GM18505 (cell line): ENCODE data around the gene PCED1B.
"Not testable (repeated sequence)": the region's sequence is repeated elsewhere in the genome, so short reads cannot be mapped to it uniquely, and the experiment has no call there.

Source experiments
- ATAC-seq: cut with Tn5 transposase; IDR thresholded peaks from one replicate; pipeline ENCODE4 v1.9.1; 2021; ENCODE audit not compliant: unreplicated experiment
- POLR2A ChIP-seq: IDR thresholded peaks from 4 replicates; pipeline ENCODE4 v1.6.1; 2011; ENCODE audit warnings: borderline replicate concordance; ENCODE audit not compliant: insufficient read depth, insufficient read length; ENCODE audit errors: extremely low read depth

PCED1B gene, protein sequence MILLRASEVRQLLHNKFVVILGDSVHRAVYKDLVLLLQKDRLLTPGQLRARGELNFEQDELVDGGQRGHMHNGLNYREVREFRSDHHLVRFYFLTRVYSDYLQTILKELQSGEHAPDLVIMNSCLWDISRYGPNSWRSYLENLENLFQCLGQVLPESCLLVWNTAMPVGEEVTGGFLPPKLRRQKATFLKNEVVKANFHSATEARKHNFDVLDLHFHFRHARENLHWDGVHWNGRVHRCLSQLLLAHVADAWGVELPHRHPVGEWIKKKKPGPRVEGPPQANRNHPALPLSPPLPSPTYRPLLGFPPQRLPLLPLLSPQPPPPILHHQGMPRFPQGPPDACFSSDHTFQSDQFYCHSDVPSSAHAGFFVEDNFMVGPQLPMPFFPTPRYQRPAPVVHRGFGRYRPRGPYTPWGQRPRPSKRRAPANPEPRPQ

DNA sequence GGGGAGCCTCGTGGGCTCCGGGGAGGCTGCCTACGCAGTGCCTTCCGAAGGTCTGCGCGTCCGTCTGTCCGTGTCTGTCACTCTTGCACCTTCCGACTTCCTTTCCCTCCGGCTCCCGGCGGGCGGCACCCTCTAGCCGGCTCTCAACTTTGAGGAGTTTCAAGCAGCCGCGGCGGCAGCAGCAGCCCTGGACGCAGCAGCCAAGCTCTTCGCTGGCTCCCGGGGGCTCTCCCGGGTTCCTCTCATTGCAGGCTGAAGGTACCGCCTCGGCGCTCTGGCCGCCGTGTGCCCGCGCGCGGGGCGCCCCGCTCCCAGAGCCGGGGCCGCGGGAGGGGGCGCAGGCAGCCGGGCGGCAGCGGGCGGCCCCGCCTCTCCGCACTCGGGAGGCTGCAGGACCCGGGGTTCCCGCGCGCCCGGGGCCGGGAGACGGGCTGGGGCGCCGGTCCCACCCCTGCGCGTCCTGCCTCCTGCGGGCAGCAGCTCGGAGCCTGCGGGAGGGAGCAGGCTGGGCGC is at the start of gene PCED1B, which contains the start of gene AMIGO2:
Gene PCED1B (plus strand): TSS at position 154 of the 513 bp plus-strand sequence. CDS start 155,443 bp downstream, outside the sequence.
Gene AMIGO2 (minus strand): TSS at position 492 of the 513 bp plus-strand sequence. CDS start 957 bp downstream, outside the sequence.
- ATAC-seq = peak; percentile 62
- no peak for TF ChIP-seq POLR2A

DNA sequence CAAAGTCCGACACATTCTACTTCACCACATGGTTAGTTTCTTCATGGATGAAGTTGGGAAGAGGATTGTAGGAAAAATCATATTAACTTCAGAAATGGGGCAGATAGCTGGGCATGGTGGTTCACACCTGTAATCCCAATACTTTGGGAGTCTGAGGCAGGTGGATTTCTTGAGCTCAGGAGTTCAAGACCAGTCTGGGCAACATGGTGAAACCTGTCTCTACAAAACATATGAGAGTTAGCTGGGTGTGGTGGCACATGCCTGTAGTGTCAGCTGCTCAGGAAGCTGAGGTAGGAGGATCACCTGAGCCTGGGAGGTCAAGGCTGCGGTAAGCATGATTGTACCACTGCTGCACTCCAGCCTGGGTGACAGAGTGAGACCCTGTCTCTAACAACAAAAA is 49.5 kb upstream of the PCED1B start:
- TF ChIP-seq POLR2A = no peak
- ATAC-seq = no peak

DNA sequence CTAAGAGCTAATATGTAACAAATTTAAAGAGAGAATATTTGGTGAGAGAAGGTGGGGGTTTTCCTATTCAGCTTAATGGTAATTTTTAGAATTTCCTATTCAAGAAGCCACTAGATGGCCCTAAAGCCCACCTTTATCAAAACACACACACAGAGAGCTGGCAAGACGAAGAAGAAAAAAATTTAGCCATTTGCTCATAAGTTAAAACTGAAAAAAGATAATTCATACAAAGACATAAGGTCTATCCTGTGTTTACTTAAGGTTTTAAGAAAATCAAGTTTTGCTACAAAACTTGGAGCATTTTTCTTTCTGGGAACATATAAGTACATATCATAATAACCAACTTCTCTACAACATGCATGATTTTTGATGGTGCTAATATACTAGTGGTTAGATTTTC is 46.8 kb upstream of the PCED1B start:
- no peak for TF ChIP-seq POLR2A

DNA sequence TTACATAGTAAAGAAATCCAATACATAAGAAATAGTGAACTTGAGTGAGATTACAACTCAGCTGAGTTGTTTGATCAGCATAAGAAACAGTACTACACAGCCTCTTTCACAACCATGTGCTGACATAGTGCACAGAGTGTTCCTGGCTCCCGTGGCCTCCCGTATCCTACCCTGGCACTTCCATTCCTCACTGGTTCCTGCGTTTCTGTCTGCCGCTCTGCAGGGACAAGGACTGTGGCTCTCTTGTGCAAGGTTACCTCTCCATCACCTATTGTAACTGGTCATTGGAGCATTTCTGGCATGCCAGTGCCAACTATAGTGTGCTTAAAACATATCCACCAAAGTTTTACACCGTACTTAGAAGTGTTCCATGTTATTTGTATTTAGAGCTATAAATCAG is 46.3 kb upstream of the PCED1B start:
- ATAC-seq = no peak
- TF ChIP-seq POLR2A = no peak

More for the DNA sequence above, 46.8 kb upstream of the PCED1B start:
- no peak for ATAC-seq

DNA sequence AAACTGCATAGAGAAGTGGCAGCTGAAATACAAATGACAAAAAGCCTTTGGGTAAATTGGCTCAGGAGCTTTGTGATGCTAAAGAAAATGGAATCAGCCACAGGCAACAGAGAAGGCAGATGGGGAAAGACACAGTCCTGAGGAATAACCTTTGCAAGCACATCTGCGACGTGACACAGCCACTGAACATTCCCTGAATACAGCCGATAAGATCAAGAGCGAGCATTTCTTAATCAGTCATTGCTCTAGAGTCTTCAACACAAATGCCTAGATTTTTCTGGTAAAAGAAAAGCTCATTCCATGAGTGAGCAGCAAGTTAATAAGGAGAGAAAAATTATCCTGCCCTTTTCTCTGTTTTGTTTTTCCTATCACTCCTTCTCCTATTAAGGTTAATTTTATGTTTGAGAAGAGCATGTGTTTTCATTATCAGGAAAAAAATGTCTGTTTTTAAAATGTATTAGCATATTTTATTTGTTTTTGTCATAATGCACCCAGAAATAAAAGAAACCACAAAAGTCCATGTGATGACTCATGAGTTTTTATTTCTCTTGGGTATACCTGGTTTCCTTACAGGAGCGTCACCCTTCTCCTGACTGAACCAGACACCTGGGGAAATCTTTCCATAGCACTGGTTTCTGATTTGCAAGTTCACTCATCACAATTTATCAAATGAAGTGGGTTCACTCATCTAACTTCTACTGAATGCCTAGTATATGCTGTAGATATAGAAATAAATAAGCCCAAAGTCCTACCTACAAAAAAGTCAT is 45.4 kb upstream of the PCED1B start:
- ATAC-seq = no peak

DNA sequence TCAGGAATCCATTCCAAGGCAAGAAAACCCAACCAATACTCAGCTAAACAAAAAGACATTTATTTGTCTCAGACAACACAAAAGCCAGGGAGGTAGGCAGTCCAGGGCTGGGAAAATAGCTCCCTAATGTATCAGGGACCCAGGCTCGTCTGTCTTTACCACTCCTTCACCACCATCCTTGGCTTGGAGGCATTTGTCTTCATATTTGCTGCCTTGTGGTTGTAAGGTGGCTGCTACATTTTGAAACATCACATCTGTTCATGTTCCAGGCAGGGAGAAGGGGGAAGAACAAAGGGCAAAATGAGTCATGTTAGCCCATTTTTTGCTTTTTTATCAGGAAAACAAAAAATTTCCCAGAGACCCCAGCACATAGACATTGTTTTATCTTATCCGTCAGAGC is 44.8 kb upstream of the PCED1B start:
- no peak for ATAC-seq
- TF ChIP-seq POLR2A = no peak

More for the DNA sequence above, 45.4 kb upstream of the PCED1B start:
- no peak for TF ChIP-seq POLR2A

DNA sequence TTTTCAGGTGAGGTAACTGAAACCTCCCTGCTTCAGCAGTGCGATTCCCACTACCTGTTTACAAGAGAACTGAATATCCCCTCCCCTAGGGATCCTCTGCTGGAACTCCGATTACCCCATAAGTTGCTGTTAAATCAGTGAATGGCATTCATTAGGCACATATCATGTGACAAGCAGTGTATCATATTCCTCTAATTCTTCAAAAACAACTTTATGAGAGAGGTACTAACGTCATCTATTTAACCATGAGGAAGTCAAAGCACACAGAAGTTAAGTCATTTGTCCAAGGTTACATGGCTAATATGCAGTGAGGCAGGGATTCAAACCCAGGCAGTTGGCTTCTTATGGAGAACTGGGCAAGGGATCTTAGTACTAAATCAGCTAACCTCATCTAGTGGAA is 43.9 kb upstream of the PCED1B start:
- TF ChIP-seq POLR2A = no peak
- no peak for ATAC-seq

DNA sequence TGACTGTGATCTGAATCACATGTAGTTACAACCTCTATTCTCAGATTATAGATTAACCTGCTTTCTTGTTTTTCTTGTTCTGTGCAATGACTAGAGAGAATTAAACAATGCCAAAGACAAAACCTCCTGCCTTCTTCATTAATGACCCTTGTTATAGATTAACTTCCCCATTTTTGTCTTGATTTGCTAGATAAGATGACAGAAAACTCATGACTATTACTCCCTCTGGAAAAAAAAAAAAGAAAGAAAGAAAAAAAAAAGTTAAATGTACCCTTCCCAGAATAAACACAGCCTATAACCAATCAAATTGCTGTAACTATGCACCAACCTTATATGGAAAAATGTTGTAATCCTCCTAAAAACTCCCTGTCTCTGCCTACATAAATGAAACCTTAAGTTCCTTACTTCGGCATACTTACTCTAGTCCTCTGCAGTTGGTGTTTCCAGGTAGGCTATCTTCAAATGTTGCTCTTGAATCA is 41.1 kb upstream of the PCED1B start:
- no peak for TF ChIP-seq POLR2A
- no peak for ATAC-seq

DNA sequence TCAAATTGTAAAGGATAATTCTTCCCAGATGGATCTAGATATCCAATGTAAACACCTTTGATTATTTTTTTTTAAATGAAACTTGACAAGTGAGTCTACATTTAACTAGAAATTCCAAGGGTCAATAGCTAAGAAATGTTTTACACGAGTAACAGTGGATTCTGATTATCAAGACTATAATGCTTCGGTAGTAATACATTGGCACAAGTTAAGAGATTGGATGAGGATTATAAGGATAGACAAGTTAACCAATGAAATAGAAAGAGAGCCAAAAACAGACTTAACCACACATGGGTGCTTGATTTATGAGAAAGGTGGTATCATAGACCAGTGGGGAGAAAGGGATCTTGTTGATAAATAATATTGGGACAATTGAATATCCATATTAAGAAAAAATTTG is 40.3 kb upstream of the PCED1B start:
- ATAC-seq = no peak
- TF ChIP-seq POLR2A = no peak

DNA sequence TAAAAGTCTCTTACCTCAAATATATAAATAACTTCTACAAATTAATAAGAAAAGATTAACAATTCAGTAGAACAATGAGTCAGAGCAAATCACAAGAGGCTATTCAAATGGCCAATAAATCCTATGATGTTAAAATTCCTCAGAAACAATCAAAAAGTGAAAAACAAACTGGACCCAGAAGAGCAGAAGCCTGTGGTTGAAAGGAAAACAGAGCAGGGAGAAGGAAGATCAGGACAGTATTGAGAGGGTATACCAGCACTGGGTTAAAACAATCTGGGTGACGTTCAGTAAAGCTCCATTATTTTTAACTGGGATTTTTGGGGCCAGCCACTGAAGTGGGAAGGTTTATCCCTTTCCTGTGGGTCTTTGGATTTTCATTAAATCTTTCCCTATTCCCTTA is 39.7 kb upstream of the PCED1B start:
- ATAC-seq = no peak
- TF ChIP-seq POLR2A = no peak

DNA sequence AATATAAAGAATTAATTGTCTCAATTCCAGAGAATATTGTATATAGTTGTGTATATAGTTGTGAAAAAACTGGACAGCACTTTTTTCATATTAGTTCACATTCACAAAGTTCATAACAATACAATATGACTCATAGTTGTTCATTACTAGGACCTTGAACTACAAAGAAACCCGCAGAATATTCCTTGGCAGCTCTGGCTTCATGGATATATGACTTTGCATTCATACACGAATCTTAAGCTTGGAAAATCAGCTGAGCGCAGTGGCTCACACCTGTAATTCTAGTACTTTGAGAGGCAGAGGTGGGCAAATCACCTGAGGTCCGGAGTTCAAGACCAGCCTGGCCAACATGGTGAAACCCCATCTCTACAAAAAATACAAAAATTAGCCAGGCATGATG is 38.1 kb upstream of the PCED1B start:
- TF ChIP-seq POLR2A = no peak
- no peak for ATAC-seq

DNA sequence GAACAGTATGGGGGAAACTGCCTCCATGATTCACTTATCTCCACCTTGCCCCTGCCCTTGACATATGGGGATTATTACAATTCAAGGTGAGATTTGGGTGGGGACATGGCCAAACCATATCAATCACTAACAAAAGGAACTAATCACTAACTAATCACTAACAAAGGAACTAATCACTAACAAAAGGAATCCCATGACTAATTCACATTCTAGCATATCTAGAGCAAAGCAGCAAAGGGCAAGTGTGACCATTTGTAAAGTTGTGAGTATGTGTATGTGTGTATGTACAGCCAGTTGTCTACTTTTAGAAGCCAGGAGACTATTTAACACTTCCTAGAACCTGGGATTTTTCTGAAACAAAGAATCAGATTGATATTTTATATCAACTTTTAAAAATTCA is 30.9 kb upstream of the PCED1B start:
- TF ChIP-seq POLR2A = no peak
- ATAC-seq = no peak

DNA sequence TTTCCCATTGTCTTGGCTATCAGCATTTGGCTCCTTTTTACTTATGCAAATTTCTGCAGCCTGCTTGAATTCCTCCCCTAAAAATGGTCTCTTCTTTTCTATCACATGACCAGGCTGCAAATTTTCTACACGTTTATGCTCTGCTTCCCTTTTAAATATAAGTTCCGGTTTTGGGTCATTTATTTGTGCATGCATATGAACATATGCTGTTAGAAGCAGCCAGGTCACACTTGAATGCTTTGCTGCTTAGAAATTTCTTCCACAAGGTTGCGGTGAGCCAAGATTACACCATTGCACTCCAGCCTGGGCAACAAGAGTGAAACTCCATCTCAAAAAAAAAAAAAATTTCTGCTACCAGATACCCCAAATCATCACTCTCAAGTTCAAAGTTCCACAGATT is 28.1 kb upstream of the PCED1B start:
- not testable (repeated sequence) for ATAC-seq
